Osteoblast (primary cell): ENCODE measurements around the gene FOXO6. TPM values are rescaled to one million over a fixed set of nuclear protein-coding genes. Genes with fewer than 3 reads are reported as not detected.

Experiments
- DNase-seq: peaks from one replicate; pipeline ENCODE4 v3.0.0; 2011; ENCODE audit warnings: low spot score, mixed read lengths; ENCODE audit not compliant: insufficient read length; ENCODE audit errors: missing footprints
- H2AFZ ChIP-seq: 2 replicates; pipeline ENCODE4 v1.6.0; 2011; ENCODE audit warnings: mild to moderate bottlenecking, low read length
- H3K27ac ChIP-seq: 2 replicates; pipeline ENCODE4 v1.5.1; 2011; ENCODE audit warnings: mild to moderate bottlenecking, low read depth, low read length, moderate library complexity
- H3K27me3 ChIP-seq: 2 replicates; pipeline ENCODE4 v1.6.0; 2012; ENCODE audit warnings: mild to moderate bottlenecking, control low read depth, inconsistent platforms, low read length, moderate library complexity; ENCODE audit not compliant: insufficient read depth
- H3K36me3 ChIP-seq: 2 replicates; pipeline ENCODE4 v1.5.1; 2011; ENCODE audit warnings: mild to moderate bottlenecking, low read length, control low read depth, moderate library complexity; ENCODE audit not compliant: insufficient read depth
- H3K4me1 ChIP-seq: 2 replicates; pipeline ENCODE4 v1.5.1; 2011; ENCODE audit warnings: mild to moderate bottlenecking, low read length, control low read depth, moderate library complexity; ENCODE audit not compliant: insufficient read depth
- H3K4me2 ChIP-seq: 2 replicates; pipeline ENCODE4 v1.6.0; 2011; ENCODE audit warnings: mild to moderate bottlenecking, low read length; ENCODE audit not compliant: insufficient read depth
- H3K4me3 ChIP-seq: fragments of 200-600 bp; sonication (generic); 3 replicates; pipeline ENCODE4 v1.5.1; 2012; ENCODE audit warnings: mild to moderate bottlenecking, low read length, inconsistent platforms; ENCODE audit not compliant: insufficient read depth
- H3K79me2 ChIP-seq: 2 replicates; pipeline ENCODE4 v1.6.0; 2012; ENCODE audit warnings: mild to moderate bottlenecking, low read length, control low read depth, inconsistent platforms; ENCODE audit not compliant: insufficient read depth
- H3K9me3 ChIP-seq: 2 replicates; pipeline ENCODE4 v1.5.1; 2011; ENCODE audit warnings: low read depth, low read length, control low read depth
- H4K20me1 ChIP-seq: 2 replicates; pipeline ENCODE4 v1.6.0; 2012; ENCODE audit warnings: mild to moderate bottlenecking, low read length, control low read depth; ENCODE audit not compliant: insufficient read depth
- CTCF ChIP-seq: IDR thresholded peaks from 2 replicates; pipeline ENCODE4 v1.5.1; 2011; ENCODE audit warnings: mild to moderate bottlenecking, low read depth, low read length, moderate library complexity; ENCODE audit errors: extremely low read depth
- total RNA-seq: library from RNA; depleted of rRNA; stranded (reverse); fragments of >200 nt; gene quantifications from 2 replicates; pipeline ENCODE4 v1.2.3, GENCODE V29; 2012

Gene FOXO6
- total RNA-seq, 1 donor = not detected

GRCh38 chr1:41401899-41402298 is 40.7 kb downstream of the FOXO6 start:
- no peak overlapping the region for H3K4me2 ChIP-seq
- H3K9me3 ChIP-seq = no peaks in the 10 kb centered on the region
- H3K27ac ChIP-seq = no peak overlapping the region
- H3K4me1 ChIP-seq = no peaks in the 10 kb centered on the region
- H4K20me1 ChIP-seq = no peaks in the 10 kb centered on the region
- H3K4me3 ChIP-seq = no peak overlapping the region
- TF ChIP-seq CTCF = no peak
- no peak overlapping the region for H2AFZ ChIP-seq
- DNase-seq = no peak
- no peaks in the 10 kb centered on the region for H3K36me3 ChIP-seq
- H3K79me2 ChIP-seq = no peaks in the 10 kb centered on the region
- peaks cover 6% of the 10 kb centered on the region for H3K27me3 ChIP-seq

DNA sequence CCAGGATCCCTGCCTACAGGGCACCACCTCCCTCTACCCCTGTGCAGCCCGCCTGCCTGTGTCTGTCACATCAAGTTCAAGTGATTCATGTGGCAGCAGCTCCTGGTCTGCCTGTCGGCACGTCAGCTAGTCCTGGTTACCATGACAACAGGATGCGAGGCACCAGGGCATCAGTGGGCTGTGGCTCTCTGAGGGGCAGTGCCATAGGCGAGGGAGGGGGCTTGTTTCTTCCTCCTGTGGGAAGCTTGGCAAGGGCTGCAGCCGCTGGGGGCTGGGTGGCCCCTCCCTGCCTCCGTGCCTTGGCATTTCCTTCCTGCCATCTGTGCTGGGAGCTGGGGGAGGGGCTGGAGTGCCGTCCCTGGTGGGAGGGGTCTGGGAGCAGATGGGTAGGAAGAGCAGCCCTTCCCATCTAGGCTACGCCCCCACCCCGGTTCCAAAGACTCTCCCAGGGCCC is 43.1 kb downstream of the FOXO6 start:
- no peak overlapping the region for H3K27ac ChIP-seq
- no peaks in the 10 kb centered on the region for H4K20me1 ChIP-seq
- no peak overlapping the region for H3K4me2 ChIP-seq
- no peaks in the 10 kb centered on the region for H3K36me3 ChIP-seq
- no peak for DNase-seq
- H2AFZ ChIP-seq = no peak overlapping the region
- no peak for TF ChIP-seq CTCF
- no peaks in the 10 kb centered on the region for H3K4me1 ChIP-seq
- peaks cover 20% of the 10 kb centered on the region for H3K27me3 ChIP-seq
- no peaks in the 10 kb centered on the region for H3K79me2 ChIP-seq
- no peak overlapping the region for H3K4me3 ChIP-seq
- no peaks in the 10 kb centered on the region for H3K9me3 ChIP-seq

DNA sequence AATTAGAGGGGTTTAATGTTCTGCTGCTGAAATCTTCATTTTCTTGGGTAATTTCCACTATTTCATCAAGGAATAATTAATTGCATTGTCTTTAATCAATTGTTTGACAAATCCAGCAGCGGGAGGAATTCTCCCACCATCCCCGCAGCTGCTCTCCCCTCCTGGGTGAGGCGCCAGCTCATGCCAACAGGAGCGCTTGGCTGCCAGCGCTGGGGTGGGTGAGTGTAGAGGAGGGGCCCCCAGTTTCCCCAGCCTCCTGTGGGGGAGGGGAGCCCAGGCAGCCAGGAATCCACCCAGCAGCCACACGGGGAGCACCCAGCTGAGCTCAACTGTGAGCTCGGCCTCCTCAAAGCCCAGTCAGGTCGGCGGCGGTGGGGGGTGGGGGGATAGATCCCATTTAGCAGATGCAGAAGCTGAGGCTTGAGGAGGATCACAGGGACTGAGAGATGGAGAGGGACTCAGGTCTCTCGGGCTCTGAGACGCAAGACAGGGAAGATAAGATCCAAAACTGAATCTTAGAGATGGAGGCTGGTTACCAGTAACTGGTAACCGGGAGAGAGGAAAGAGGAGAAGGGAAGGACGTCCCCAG is 46.5 kb downstream of the FOXO6 start:
- no peaks in the 10 kb centered on the region for H3K4me1 ChIP-seq
- peaks cover 35% of the 10 kb centered on the region for H3K27me3 ChIP-seq
- H4K20me1 ChIP-seq = no peaks in the 10 kb centered on the region
- H3K4me2 ChIP-seq = no peak overlapping the region
- no peak for TF ChIP-seq CTCF
- H3K9me3 ChIP-seq = peaks cover 3% of the 10 kb centered on the region
- DNase-seq = no peak
- H2AFZ ChIP-seq = no peak overlapping the region
- no peaks in the 10 kb centered on the region for H3K36me3 ChIP-seq
- H3K4me3 ChIP-seq = no peak overlapping the region
- H3K27ac ChIP-seq = no peak overlapping the region
- H3K79me2 ChIP-seq = no peaks in the 10 kb centered on the region

GRCh38 chr1:41408691-41409090 is 47.5 kb downstream of the FOXO6 start:
- Histone ChIP-seq H3K36me3 (no peaks in the 10 kb centered on the region), H3K4me3 (no peak overlapping the region), H3K9me3 (peaks cover 3% of the 10 kb centered on the region), H3K27ac (no peak overlapping the region), H3K4me2 (no peak overlapping the region), H4K20me1 (no peaks in the 10 kb centered on the region), H3K79me2 (no peaks in the 10 kb centered on the region), H3K27me3 (peaks cover 35% of the 10 kb centered on the region), H2AFZ (no peak overlapping the region), H3K4me1 (no peaks in the 10 kb centered on the region)
- TF ChIP-seq CTCF = no peak
- no peak for DNase-seq
